CD14-positive monocyte (primary cell): ENCODE results near the gene STAT3. TPM values are rescaled to one million over a fixed set of nuclear protein-coding genes. Genes with fewer than 3 reads are reported as not detected.

Experiments used
- DNase-seq, 3 donors: peaks; one replicate each; pipeline ENCODE4 v3.0.0-alpha.2; 2011 to 2022
- H2AFZ ChIP-seq: 2 replicates; pipeline ENCODE4 v1.6.0; 2012; ENCODE audit warnings: mild to moderate bottlenecking, low read depth, low read length, inconsistent platforms; ENCODE audit not compliant: insufficient read depth, poor library complexity, severe bottlenecking
- H3K27ac ChIP-seq, 2 donors: 1 replicate in 1 of 2; 2 replicates in 1 of 2; pipeline ENCODE4 v1.5.1; 2012 to 2013; ENCODE audit warnings: low read length in 2 of 2, control low read depth in 1 of 2, inconsistent platforms in 1 of 2, low read depth in 1 of 2, mild to moderate bottlenecking in 1 of 2
- H3K27me3 ChIP-seq, 2 donors: one replicate each; pipeline versions ENCODE4 v1.6.0 to v1.6.1; 2011 to 2013; ENCODE audit warnings: low read length in 2 of 2; ENCODE audit not compliant: control insufficient read depth in 2 of 2, insufficient read depth in 2 of 2
- H3K36me3 ChIP-seq, 2 donors: replicated peaks in 1 of 2; 1 replicate in 1 of 2; 2 replicates in 1 of 2; pipeline versions ENCODE4 v1.5.1 to v1.6.1; 2012 to 2013; ENCODE audit warnings: low read length in 2 of 2, control low read depth in 1 of 2, inconsistent platforms in 1 of 2, mild to moderate bottlenecking in 1 of 2; ENCODE audit not compliant: insufficient read depth in 2 of 2, control insufficient read depth in 1 of 2
- H3K4me1 ChIP-seq, 2 donors: 1 replicate in 1 of 2; 2 replicates in 1 of 2; pipeline versions ENCODE4 v1.5.1 to v1.6.1; 2012 to 2013; ENCODE audit warnings: low read length in 2 of 2, control low read depth in 1 of 2, inconsistent platforms in 1 of 2, mild to moderate bottlenecking in 1 of 2, moderate library complexity in 1 of 2; ENCODE audit not compliant: insufficient read depth in 2 of 2, control insufficient read depth in 1 of 2
- H3K4me2 ChIP-seq: replicated peaks from 2 replicates; pipeline ENCODE3; 2012; ENCODE audit warnings: low read length, moderate library complexity, mild to moderate bottlenecking; ENCODE audit not compliant: poor library complexity, severe bottlenecking; ENCODE audit errors: extremely low read depth
- H3K4me3 ChIP-seq, 3 experiments: fragments of 200-600 bp in 1 of 3; sonication (generic) in 1 of 3; replicated peaks in 1 of 3; 1 replicate in 2 of 3; 2 replicates in 1 of 3; pipeline ENCODE4 v1.5.1; 2011 to 2013; ENCODE audit warnings: low read length in 3 of 3, mild to moderate bottlenecking in 3 of 3, control low read depth in 2 of 3, low read depth in 2 of 3, inconsistent platforms in 1 of 3, moderate library complexity in 1 of 3
- H3K79me2 ChIP-seq: 2 replicates; pipeline ENCODE4 v1.6.0; 2012; ENCODE audit warnings: mild to moderate bottlenecking, control low read depth, inconsistent platforms, low read length, moderate library complexity; ENCODE audit not compliant: insufficient read depth
- H3K9ac ChIP-seq: 2 replicates; pipeline ENCODE4 v1.6.0; 2017; ENCODE audit warnings: low read length, mild to moderate bottlenecking; ENCODE audit not compliant: insufficient read depth, poor library complexity, severe bottlenecking
- H3K9me3 ChIP-seq, 2 donors: replicated peaks in 1 of 2; 1 replicate in 1 of 2; 2 replicates in 1 of 2; pipeline versions ENCODE4 v1.5.1 to v1.6.1; 2012 to 2013; ENCODE audit warnings: low read length in 2 of 2, control low read depth in 1 of 2; ENCODE audit not compliant: control insufficient read depth in 1 of 2, insufficient read depth in 1 of 2
- H4K20me1 ChIP-seq: 2 replicates; pipeline ENCODE4 v1.6.0; 2012; ENCODE audit warnings: mild to moderate bottlenecking, low read length, control low read depth, moderate library complexity; ENCODE audit not compliant: insufficient read depth
- H3K27ac Mint-ChIP-seq, 7 donors: one replicate each; pipeline ENCODE4 v1.8.0; 2020; ENCODE audit warnings: mild to moderate bottlenecking in 7 of 7, mixed read lengths in 7 of 7, moderate library complexity in 6 of 7, inconsistent platforms in 2 of 7
- H3K27me3 Mint-ChIP-seq, 3 donors: one replicate each; pipeline ENCODE4 v1.8.0; 2021 to 2022; ENCODE audit warnings: low read depth in 3 of 3, mild to moderate bottlenecking in 3 of 3, mixed read lengths in 3 of 3, moderate library complexity in 3 of 3, inconsistent platforms in 1 of 3
- H3K36me3 Mint-ChIP-seq, 2 donors: one replicate each; pipeline ENCODE4 v1.8.0; 2020; ENCODE audit warnings: mixed read lengths in 2 of 2, inconsistent platforms in 1 of 2, mild to moderate bottlenecking in 1 of 2
- H3K4me1 Mint-ChIP-seq: one replicate; pipeline ENCODE4 v1.8.0; 2020; ENCODE audit warnings: mild to moderate bottlenecking, mixed read lengths
- H3K4me3 Mint-ChIP-seq, 2 donors: one replicate each; pipeline ENCODE4 v1.8.0; 2020; ENCODE audit warnings: mild to moderate bottlenecking in 2 of 2, mixed read lengths in 2 of 2, moderate library complexity in 1 of 2
- H3K9me3 Mint-ChIP-seq, 7 donors: one replicate each; pipeline ENCODE4 v1.8.0; 2020 to 2022; ENCODE audit warnings: mixed read lengths in 7 of 7, mild to moderate bottlenecking in 6 of 7, moderate library complexity in 6 of 7, inconsistent platforms in 2 of 7
- CTCF ChIP-seq: fragments of 200-600 bp; IDR thresholded peaks from one replicate; pipeline ENCODE4 v1.8.0; 2022; ENCODE audit warnings: antibody characterized with exemption, mild to moderate bottlenecking
- WGBS: methylation state at CpG from one replicate; pipeline ENCODE4 v1.1.5; 2013; ENCODE audit warnings: missing lambda C conversion rate; ENCODE audit not compliant: insufficient coverage; 5-methylcytosine and 5-hydroxymethylcytosine counted together
- intact Hi-C, 2 donors: fragments of 100-400 bp; cut with micrococcal nuclease; formaldehyde crosslinking; loops; one replicate each; pipeline versions ENCODE4 v1.15.0 to v1.15.1; 2023
- polyA plus RNA-seq, 3 donors: library from polyadenylated mRNA; depleted of rRNA in 1 of 3; unstranded in 2 of 3; stranded (reverse) in 1 of 3; fragments of 300-500 nt in 2 of 3; fragments of >200 nt in 1 of 3; fragmentation: Illumina TruSeq in 2 of 3; gene quantifications; 1 replicate in 2 of 3; 2 replicates in 1 of 3; pipeline ENCODE4 v1.2.3, GENCODE V29; 2012 to 2021

STAT3 gene
- polyA plus RNA-seq, 3 donors = 73.0 to 155 (median 110) TPM

- Histone ChIP-seq H2AFZ (peak overlapping the region; percentile 81), H3K9me3 (no peaks in the 10 kb centered on the region), H3K4me3 (peak overlapping the region; percentile 81 to 94 (median 92)), H3K27ac (peak overlapping the region in 1 of 2 donors; percentile 91), H3K79me2 (peaks cover 60% of the 10 kb centered on the region), H3K9ac (peak overlapping the region; percentile 97), H3K4me2 (peak overlapping the region; percentile 87), H3K36me3 (no peaks in the 10 kb centered on the region), H4K20me1 (peaks cover 11% of the 10 kb centered on the region), H3K27me3 (no peaks in the 10 kb centered on the region), H3K4me1 (peaks cover 48 to 55% of the 10 kb centered on the region in 2 donors)
- Mint-ChIP-seq H3K27me3 (peaks cover 0 to 3% (median 1%) of the 10 kb centered on the region in 3 donors), H3K4me3 (peak overlapping the region; percentile 99 to 100), H3K9me3 (no peaks in the 10 kb centered on the region), H3K27ac (peak overlapping the region; percentile 85 to 99 (median 94)), H3K36me3 (peaks cover 3 to 4% of the 10 kb centered on the region in 2 donors), H3K4me1 (peaks cover 57% of the 10 kb centered on the region)
- no peak for TF ChIP-seq CTCF
- WGBS = 4% methylated on average over 7 of the region's 13 CpGs
- DNase-seq = no peak
- intact Hi-C loops = no loop called here
Observed at GRCh38 chr17:42274812-42275526, 113.3 kb downstream of the STAT3 start.

GRCh38 chr17:42274253-42274542 is 114.0 kb downstream of the STAT3 start:
- H3K4me1 ChIP-seq = peaks cover 48 to 55% of the 10 kb centered on the region in 2 donors
- peak overlapping the region in 1 of 2 donors; percentile 91 for H3K27ac ChIP-seq
- DNase-seq = no peak
- H3K4me3 Mint-ChIP-seq = peak overlapping the region; percentile 99 to 100
- peak overlapping the region; percentile 87 for H3K4me2 ChIP-seq
- no peak overlapping the region for H3K9ac ChIP-seq
- no peak for TF ChIP-seq CTCF
- peaks cover 4 to 10% of the 10 kb centered on the region in 2 donors for H3K36me3 Mint-ChIP-seq
- no peak overlapping the region for H2AFZ ChIP-seq
- H4K20me1 ChIP-seq = peaks cover 11% of the 10 kb centered on the region
- peak overlapping the region; percentile 63 to 88 (median 79) for H3K27ac Mint-ChIP-seq
- H3K27me3 ChIP-seq = no peaks in the 10 kb centered on the region
- H3K4me3 ChIP-seq = peak overlapping the region in 1 of 3 experiments; percentile 94
- peaks cover 0 to 3% (median 0%) of the 10 kb centered on the region in 3 donors for H3K27me3 Mint-ChIP-seq
- 80% methylated on average over 2 of the region's 3 CpGs for WGBS
- H3K36me3 ChIP-seq = no peaks in the 10 kb centered on the region
- no peaks in the 10 kb centered on the region for H3K9me3 ChIP-seq
- no peaks in the 10 kb centered on the region for H3K9me3 Mint-ChIP-seq
- intact Hi-C loops = no loop called here
- H3K4me1 Mint-ChIP-seq = peaks cover 57% of the 10 kb centered on the region
- H3K79me2 ChIP-seq = peaks cover 68% of the 10 kb centered on the region
